H1 (cell line): Measurements from ENCODE around the gene ARID4B. TPM values are rescaled to one million over a fixed set of nuclear protein-coding genes. Genes with fewer than 3 reads are reported as not detected.

Experiments used
- CTCF ChIA-PET: fragments of 300-600 bp; sonication (Branson Sonifier 250); formaldehyde crosslinking; loops from one replicate; lab custom pipeline; 2021; ENCODE audit not compliant: partially characterized antibody; lab: Charles Lee
- POLR2A ChIA-PET: fragments of 300-600 bp; sonication (Branson Sonifier 250); formaldehyde crosslinking; loops from one replicate; lab custom pipeline; 2021; ENCODE audit warnings: inconsistent platforms; ENCODE audit not compliant: partially characterized antibody; lab: Charles Lee
- DNase-seq, 2 experiments: peaks; one replicate each; pipeline versions ENCODE4 v3.0.0 to v3.0.0-alpha.2; 2010 to 2022; ENCODE audit warnings: low spot score in 2 of 2, low read depth in 1 of 2, mixed read lengths in 1 of 2
- FAIRE-seq: peaks from 2 replicates; lab custom pipeline; 2011; peaks lifted over from hg19 to GRCh38; lab: Jason Lieb, UNC
- H2AFZ ChIP-seq: 2 replicates; pipeline ENCODE4 v1.8.1; 2012; ENCODE audit warnings: low read length, inconsistent platforms
- H2AK5ac ChIP-seq: 2 replicates; pipeline ENCODE4 v1.6.1; 2013; ENCODE audit warnings: low read depth, low read length
- H2BK120ac ChIP-seq: replicated peaks from 2 replicates; pipeline ENCODE3; 2013; ENCODE audit warnings: low read depth, low read length, inconsistent platforms
- H2BK12ac ChIP-seq: 2 replicates; pipeline ENCODE4 v1.6.1; 2013; ENCODE audit warnings: low read depth, low read length
- H2BK15ac ChIP-seq: 2 replicates; pipeline ENCODE4 v1.6.1; 2013; ENCODE audit warnings: low read length
- H2BK20ac ChIP-seq: 2 replicates; pipeline ENCODE4 v1.6.1; 2013; ENCODE audit warnings: low read length
- H2BK5ac ChIP-seq: 2 replicates; pipeline ENCODE4 v1.6.1; 2013; ENCODE audit warnings: low read depth, low read length
- H3K14ac ChIP-seq: 2 replicates; pipeline ENCODE4 v1.6.1; 2013; ENCODE audit warnings: inconsistent platforms; ENCODE audit not compliant: insufficient read length
- H3K18ac ChIP-seq: 2 replicates; pipeline ENCODE4 v1.6.1; 2013; ENCODE audit warnings: low read length; ENCODE audit errors: extremely low read depth
- H3K23ac ChIP-seq: 2 replicates; pipeline ENCODE4 v1.6.1; 2013; ENCODE audit warnings: inconsistent platforms; ENCODE audit not compliant: insufficient read length
- H3K23me2 ChIP-seq: 2 replicates; pipeline ENCODE4 v1.6.1; 2013; ENCODE audit warnings: low read depth, low read length
- H3K27ac ChIP-seq: 2 replicates; pipeline ENCODE4 v1.6.1; 2011; ENCODE audit warnings: low read depth, low read length, inconsistent platforms
- H3K27me3 ChIP-seq, 4 experiments: replicated peaks in 1 of 4; 1 replicate in 1 of 4; 2 replicates in 3 of 4; pipeline versions ENCODE4 v1.6.1 to v1.8.1; 2011 to 2013; ENCODE audit warnings: low read length in 3 of 4, mild to moderate bottlenecking in 3 of 4, inconsistent platforms in 2 of 4, mixed read lengths in 2 of 4, moderate library complexity in 1 of 4; ENCODE audit not compliant: control insufficient read depth in 3 of 4, insufficient read depth in 3 of 4; ENCODE audit errors: extremely low read depth in 1 of 4
- H3K36me3 ChIP-seq, 4 experiments: 2 replicates each; pipeline versions ENCODE4 v1.6.1 to v1.8.1; 2011 to 2013; ENCODE audit warnings: mild to moderate bottlenecking in 4 of 4, low read length in 3 of 4, moderate library complexity in 2 of 4, control low read depth in 1 of 4, inconsistent platforms in 1 of 4; ENCODE audit not compliant: insufficient read depth in 4 of 4, control insufficient read depth in 2 of 4
- H3K4ac ChIP-seq: replicated peaks from 2 replicates; pipeline ENCODE3; 2013; ENCODE audit warnings: low read length, low read depth, mixed read lengths, inconsistent platforms; ENCODE audit not compliant: insufficient read length
- H3K4me1 ChIP-seq, 4 experiments: replicated peaks in 1 of 4; 1 replicate in 1 of 4; 2 replicates in 3 of 4; pipeline versions ENCODE4 v1.6.1 to v1.8.1; 2011 to 2013; ENCODE audit warnings: low read length in 3 of 4, inconsistent platforms in 2 of 4, mixed read lengths in 1 of 4; ENCODE audit not compliant: insufficient read depth in 4 of 4, control insufficient read depth in 3 of 4
- H3K4me2 ChIP-seq, 2 experiments: 2 replicates each; pipeline versions ENCODE4 v1.6.1 to v1.8.1; 2011 to 2013; ENCODE audit warnings: low read depth in 2 of 2, low read length in 2 of 2, control low read depth in 1 of 2, inconsistent platforms in 1 of 2, mild to moderate bottlenecking in 1 of 2; ENCODE audit not compliant: insufficient read depth in 1 of 2
- H3K4me3 ChIP-seq, 4 experiments: fragments of 200-600, 300-600 bp in 1 of 4; sonication (generic), shearing (Covaris generic), sonication (Bioruptor Twin) in 1 of 4; 2 replicates each; pipeline versions ENCODE4 v1.5.1 to v1.8.1; 2011 to 2016; ENCODE audit warnings: low read length in 4 of 4, low read depth in 3 of 4, control low read depth in 2 of 4, inconsistent platforms in 2 of 4, mild to moderate bottlenecking in 2 of 4, mixed read lengths in 1 of 4, moderate library complexity in 1 of 4; ENCODE audit not compliant: insufficient read depth in 2 of 4; ENCODE audit errors: extremely low read depth in 1 of 4
- H3K56ac ChIP-seq: replicated peaks from 2 replicates; pipeline ENCODE3; 2013; ENCODE audit warnings: low read depth, mild to moderate bottlenecking, mixed read lengths, low read length, inconsistent platforms; ENCODE audit not compliant: insufficient read length
- H3K79me1 ChIP-seq: 2 replicates; pipeline ENCODE4 v1.6.1; 2013; ENCODE audit warnings: low read depth, low read length, control low read depth
- H3K79me2 ChIP-seq, 2 experiments: 2 replicates each; pipeline versions ENCODE4 v1.6.1 to v1.8.1; 2012 to 2013; ENCODE audit warnings: low read length in 2 of 2, mild to moderate bottlenecking in 2 of 2, inconsistent platforms in 1 of 2; ENCODE audit not compliant: insufficient read depth in 2 of 2, control insufficient read depth in 1 of 2
- H3K9ac ChIP-seq, 4 experiments: replicated peaks in 1 of 4; 1 replicate in 1 of 4; 2 replicates in 3 of 4; pipeline versions ENCODE4 v1.6.1 to v1.8.1; 2011 to 2013; ENCODE audit warnings: low read depth in 3 of 4, low read length in 3 of 4, control low read depth in 2 of 4, mild to moderate bottlenecking in 2 of 4, moderate library complexity in 2 of 4, inconsistent platforms in 1 of 4; ENCODE audit errors: extremely low read depth in 1 of 4
- H3K9me3 ChIP-seq, 2 experiments: 2 replicates each; pipeline versions ENCODE4 v1.6.1 to v1.8.1; 2012 to 2013; ENCODE audit warnings: mild to moderate bottlenecking in 2 of 2, moderate library complexity in 2 of 2, control low read depth in 1 of 2, inconsistent platforms in 1 of 2, low read depth in 1 of 2, low read length in 1 of 2, mixed read lengths in 1 of 2; ENCODE audit not compliant: insufficient read depth in 2 of 2
- H4K20me1 ChIP-seq, 2 experiments: replicated peaks in 1 of 2; 2 replicates each; pipeline versions ENCODE3 to v1.8.1; 2011 to 2013; ENCODE audit warnings: inconsistent platforms in 2 of 2, low read length in 2 of 2, mild to moderate bottlenecking in 1 of 2; ENCODE audit not compliant: insufficient read depth in 2 of 2, control insufficient read depth in 1 of 2
- H4K5ac ChIP-seq: 2 replicates; pipeline ENCODE4 v1.6.1; 2013; ENCODE audit warnings: low read length, low read depth, mixed read lengths, inconsistent platforms; ENCODE audit not compliant: insufficient read length
- H4K8ac ChIP-seq: 2 replicates; pipeline ENCODE4 v1.8.0; 2013; ENCODE audit warnings: mild to moderate bottlenecking, moderate library complexity, low read length, inconsistent platforms; ENCODE audit not compliant: insufficient read depth; ENCODE audit errors: extremely low read depth
- H4K91ac ChIP-seq: replicated peaks from 2 replicates; pipeline ENCODE3; 2013; ENCODE audit warnings: low read length, mixed read lengths, inconsistent platforms; ENCODE audit not compliant: insufficient read length
- GTF2F1 ChIP-seq: IDR thresholded peaks from 2 replicates; pipeline ENCODE4 v1.6.1; 2012; ENCODE audit warnings: low read depth, low read length, improper control_type of control experiment, borderline replicate concordance
- POLR2A ChIP-seq, 2 experiments: IDR thresholded peaks; 1 replicate in 1 of 2; 2 replicates in 1 of 2; pipeline ENCODE4 v1.6.1; 2011; ENCODE audit warnings: low read depth in 2 of 2, low read length in 2 of 2, mild to moderate bottlenecking in 2 of 2; ENCODE audit errors: control extremely low read depth in 1 of 2
- WGBS, 2 experiments: shearing (Covaris generic) in 1 of 2; methylation state at CpG; one replicate each; pipeline versions ENCODE4 v1.1.6 to v1.1.7; 2013 to 2015; ENCODE audit warnings: low lambda C conversion rate in 2 of 2, mixed read lengths in 2 of 2, inconsistent platforms in 1 of 2, low coverage in 1 of 2, missing lambda C conversion rate in 1 of 2; ENCODE audit not compliant: insufficient replicate concordance in 2 of 2, insufficient coverage in 1 of 2, insufficient read length in 1 of 2; ENCODE audit errors: extremely low coverage in 1 of 2, missing lambda C conversion rate in 1 of 2; 5-methylcytosine and 5-hydroxymethylcytosine counted together
- polyA plus RNA-seq, 7 experiments: library from polyadenylated mRNA; depleted of rRNA in 3 of 7; stranded (reverse) in 5 of 7; unstranded in 2 of 7; fragments of >200 nt in 5 of 7; fragments of 200-250 nt in 2 of 7; gene quantifications; 1 replicate in 5 of 7; 2 replicates in 1 of 7; 4 replicates in 1 of 7; pipeline versions ENCODE4 v1.2.1 to v1.2.3, GENCODE V29; 2011 to 2013; ENCODE audit warnings: missing spikeins in 2 of 7, mixed read lengths in 2 of 7
- total RNA-seq: library from RNA; stranded (reverse); fragmentation: NEBNext Ultra II Directional; extraction: Animal tissue kit (Norgen Biotek cat#: 25700); gene quantifications from 2 replicates; pipeline ENCODE4 v1.2.1, GENCODE V29; 2021

The ARID4B gene
- total and polyA plus RNA-seq, 2 of the 8 experiments (the other 6 are each of a cell fraction or from before 2014, with no cell fraction given): 5.1 to 28.8 TPM

GRCh38 chr1:235127203-235127602, 200.8 kb downstream of the ARID4B start:
- H4K8ac ChIP-seq: no peak overlapping the region
- H3K36me3 ChIP-seq: peaks cover 2 to 34% (median 8%) of the 10 kb centered on the region in 4 experiments; a peak in 6 of 8 replicates
- no peak overlapping the region for H3K56ac ChIP-seq
- FAIRE-seq (no peak), DNase-seq (no peak)
- no peak overlapping the region for H3K23ac ChIP-seq
- H3K4ac ChIP-seq: no peak overlapping the region
- no peaks in the 10 kb centered on the region for H3K9me3 ChIP-seq
- H2BK5ac ChIP-seq: no peak overlapping the region
- no peak overlapping the region for H2AK5ac ChIP-seq
- ChIA-PET CTCF (interaction anchor here (2.0 kb wide), 1 partner anchor 11 kb away, joined by 8 read pairs; no protein-coding TSS in a partner anchor), POLR2A (interaction anchor here (0.7 to 7.1 kb wide), 9 partner anchors 9 to 74 kb away, joined by 3 to 83 read pairs (median 6); partner anchors contain the start of gene RBM34)
- H4K5ac ChIP-seq: no peak overlapping the region
- H3K4me2 ChIP-seq: peak overlapping the region; percentile 77
- H4K91ac ChIP-seq: no peak overlapping the region
- H3K18ac ChIP-seq: no peak overlapping the region
- no peak overlapping the region for H2BK20ac ChIP-seq
- no peak overlapping the region for H3K14ac ChIP-seq
- no peak overlapping the region for H2AFZ ChIP-seq
- H2BK15ac ChIP-seq: no peak overlapping the region
- H2BK12ac ChIP-seq: no peak overlapping the region
- no peaks in the 10 kb centered on the region for H3K27me3 ChIP-seq
- peaks cover 0 to 6% (median 3%) of the 10 kb centered on the region in 4 experiments; a peak in 5 of 7 replicates for H3K4me1 ChIP-seq
- WGBS, 2 experiments: 55% methylated on average over 4 of the region's 4 CpGs; no CpG with 5 or more reads in 1 of the 2 experiments
- no peak overlapping the region for H3K27ac ChIP-seq
- no peaks in the 10 kb centered on the region for H3K79me1 ChIP-seq
- TF ChIP-seq POLR2A (IDR thresholded peaks at IDR 0.05; ENCODE audit: control extremely low read depth in 1 of 2, low read depth in 2 of 2, low read length in 2 of 2): 0 out of 3 replicates have a peak, but pooled peaks of 1 of the 2 experiments have one; percentile 33
- TF ChIP-seq GTF2F1: no peak
- TF ChIP-seq, all 59 proteins: peak for 1
- Histone ChIP-seq H3K4me3 (peak overlapping the region; percentile 81 to 96 (median 90)), H4K20me1 (peaks cover 19 to 29% of the 10 kb centered on the region in 2 experiments), H3K23me2 (peaks cover 6% of the 10 kb centered on the region; the same call in 1 of the 2 replicates), H2BK120ac (no peak overlapping the region), H3K79me2 (peaks cover 46 to 65% of the 10 kb centered on the region in 2 experiments), H3K9ac (peak overlapping the region; percentile 3 to 98 (median 76); a peak in 6 of 7 replicates)
